Smooth muscle cell (in vitro differentiated cells): Measurements from ENCODE around the gene MKRN1. TPM values are rescaled to one million over a fixed set of nuclear protein-coding genes. Genes with fewer than 3 reads are reported as not detected.
"Not testable (repeated sequence)": the region's sequence is repeated elsewhere in the genome, so short reads cannot be mapped to it uniquely, and the experiment has no call there.

ENCODE experiments used
- DNase-seq: peaks from one replicate; lab custom pipeline; 2025; ENCODE audit not compliant: unreplicated experiment; lab: John Stamatoyannopoulos, UW
- H2AFZ ChIP-seq: fragments of 200-600 bp; sonication (generic); 2 replicates; pipeline ENCODE4 v1.6.0; 2016; ENCODE audit warnings: antibody characterized with exemption, low read depth, mild to moderate bottlenecking
- H3F3A ChIP-seq: fragments of 200-600 bp; sonication (generic); 2 replicates; pipeline ENCODE4 v1.6.0; 2017; ENCODE audit warnings: antibody characterized with exemption, low read depth
- H3K27ac ChIP-seq: fragments of 200-600 bp; sonication (generic); 2 replicates; pipeline ENCODE4 v1.5.1; 2016; ENCODE audit warnings: low read depth, mild to moderate bottlenecking
- H3K27me3 ChIP-seq: fragments of 200-600 bp; sonication (generic); 2 replicates; pipeline ENCODE4 v1.6.1; 2016; ENCODE audit warnings: low read depth, mild to moderate bottlenecking
- H3K36me3 ChIP-seq: fragments of 200-600 bp; sonication (generic); 2 replicates; pipeline ENCODE4 v1.5.1; 2016; ENCODE audit warnings: low read depth
- H3K4me1 ChIP-seq: fragments of 200-600 bp; sonication (generic); 2 replicates; pipeline ENCODE4 v1.5.1; 2016; ENCODE audit warnings: low read depth
- H3K4me2 ChIP-seq: fragments of 200-600 bp; sonication (generic); 2 replicates; pipeline ENCODE4 v1.6.0; 2016; ENCODE audit warnings: mild to moderate bottlenecking
- H3K4me3 ChIP-seq: fragments of 200-600 bp; sonication (generic); 2 replicates; pipeline ENCODE4 v1.5.1; 2016; ENCODE audit warnings: mild to moderate bottlenecking
- H3K79me2 ChIP-seq: fragments of 200-600 bp; sonication (generic); 2 replicates; pipeline ENCODE4 v1.6.0; 2016; ENCODE audit warnings: low read depth, mild to moderate bottlenecking
- H3K9ac ChIP-seq: fragments of 200-600 bp; sonication (generic); 2 replicates; pipeline ENCODE4 v1.6.0; 2016; ENCODE audit warnings: low read depth
- H3K9me3 ChIP-seq: fragments of 200-600 bp; sonication (generic); replicated peaks from 2 replicates; pipeline ENCODE4 v1.5.1; 2016; ENCODE audit warnings: low read depth
- H4K20me1 ChIP-seq: fragments of 200-600 bp; sonication (generic); 2 replicates; pipeline ENCODE4 v1.6.0; 2016; ENCODE audit warnings: low read depth
- CTCF ChIP-seq: fragments of 200-600 bp; sonication (generic); IDR thresholded peaks from 2 replicates; pipeline ENCODE4 v1.5.1; 2017; ENCODE audit warnings: borderline replicate concordance, mild to moderate bottlenecking, antibody characterized with exemption; ENCODE audit not compliant: insufficient read depth, poor library complexity, severe bottlenecking
- WGBS: methylation state at CpG from one replicate; pipeline ENCODE4 v1.1.7; 2016; ENCODE audit warnings: low lambda C conversion rate; 5-methylcytosine and 5-hydroxymethylcytosine counted together
- polyA plus RNA-seq: library from polyadenylated mRNA; unstranded; fragments of >200 nt; fragmentation: Nextera tagmentation; extraction: Ambion mirVana; gene quantifications from 2 replicates; pipeline ENCODE4 v1.2.1, GENCODE V29; 2016
- total RNA-seq: library from RNA; depleted of rRNA; stranded (reverse); fragments of >200 nt; gene quantifications from 2 replicates; pipeline ENCODE4 v1.2.3, GENCODE V29; 2014

Gene MKRN1
- total and polyA plus RNA-seq, 2 experiments from 2014 or later, result 50.2 to 52.4 TPM

GRCh38 chr7:140517546-140518369, 38.5 kb upstream of the MKRN1 start:
- TF ChIP-seq CTCF, result peak; percentile 86
- H3K4me1 ChIP-seq, result peaks cover 8% of the 10 kb centered on the region
- 57% methylated on average over 31 of the region's 31 CpGs for WGBS
- H4K20me1 ChIP-seq, result no peaks in the 10 kb centered on the region
- no peak overlapping the region for H2AFZ ChIP-seq
- H3K9me3 ChIP-seq, result no peaks in the 10 kb centered on the region
- H3K9ac ChIP-seq, result no peak overlapping the region
- peak; percentile 64 for DNase-seq
- peak overlapping the region; percentile 51 for H3K4me2 ChIP-seq
- H3F3A ChIP-seq, result no peaks in the 10 kb centered on the region
- no peaks in the 10 kb centered on the region for H3K36me3 ChIP-seq
- H3K79me2 ChIP-seq, result no peaks in the 10 kb centered on the region
- no peaks in the 10 kb centered on the region for H3K27me3 ChIP-seq
- H3K4me3 ChIP-seq, result no peak overlapping the region
- H3K27ac ChIP-seq, result no peak overlapping the region

- DNase-seq, result no peak
- 63% methylated on average over 9 of the region's 9 CpGs for WGBS
Observed at GRCh38 chr7:140512317-140513000, 33.2 kb upstream of the MKRN1 start.

GRCh38 chr7:140509789-140510188, 30.5 kb upstream of the MKRN1 start:
- WGBS, result 59% methylated on average over 5 of the region's 5 CpGs
- no peak overlapping the region for H3K9ac ChIP-seq

More at GRCh38 chr7:140512317-140513000, 33.2 kb upstream of the MKRN1 start:
- no peak for TF ChIP-seq CTCF
- H3K9ac ChIP-seq, result no peak overlapping the region
- no peaks in the 10 kb centered on the region for H3K36me3 ChIP-seq
- no peaks in the 10 kb centered on the region for H3K4me1 ChIP-seq
- H3K79me2 ChIP-seq, result no peaks in the 10 kb centered on the region
- no peak overlapping the region for H3K27ac ChIP-seq
- H3K4me3 ChIP-seq, result no peak overlapping the region
- no peaks in the 10 kb centered on the region for H4K20me1 ChIP-seq
- H3K9me3 ChIP-seq, result no peaks in the 10 kb centered on the region
- H3K4me2 ChIP-seq, result no peak overlapping the region
- H3K27me3 ChIP-seq, result no peaks in the 10 kb centered on the region
- no peak overlapping the region for H2AFZ ChIP-seq
- H3F3A ChIP-seq, result no peaks in the 10 kb centered on the region

GRCh38 chr7:140507556-140507955, 28.3 kb upstream of the MKRN1 start:
- H3K4me1 ChIP-seq, H3K79me2 ChIP-seq, H3K4me3 ChIP-seq, H3K9me3 ChIP-seq, DNase-seq, H4K20me1 ChIP-seq, H3F3A ChIP-seq, H2AFZ ChIP-seq, H3K27ac ChIP-seq, H3K9ac ChIP-seq, H3K36me3 ChIP-seq, H3K4me2 ChIP-seq, H3K27me3 ChIP-seq: not testable (repeated sequence)
- WGBS, result 89% methylated on average over 6 of the region's 6 CpGs

More at GRCh38 chr7:140509789-140510188, 30.5 kb upstream of the MKRN1 start:
- Histone ChIP-seq H3K4me2 (no peak overlapping the region), H3K9me3 (no peaks in the 10 kb centered on the region), H3K4me3 (no peak overlapping the region), H3F3A (no peaks in the 10 kb centered on the region), H3K27me3 (no peaks in the 10 kb centered on the region), H3K4me1 (peaks cover 6% of the 10 kb centered on the region), H4K20me1 (no peaks in the 10 kb centered on the region), H3K36me3 (no peaks in the 10 kb centered on the region), H2AFZ (no peak overlapping the region), H3K27ac (no peak overlapping the region), H3K79me2 (no peaks in the 10 kb centered on the region)
- DNase-seq, result no peak
- no peak for TF ChIP-seq CTCF
